Astrocyte (in vitro differentiated cells and primary cell): Measurements from ENCODE around the gene SEL1L. TPM values are rescaled to one million over a fixed set of nuclear protein-coding genes. Genes with fewer than 3 reads are reported as not detected.

Experiments
- DNase-seq: peaks from one replicate; pipeline ENCODE4 v3.0.0-alpha.2; 2010; ENCODE audit warnings: low read depth
- FAIRE-seq: peaks from 2 replicates; lab custom pipeline; 2011; peaks lifted over from hg19 to GRCh38; lab: Jason Lieb, UNC
- H2AFZ ChIP-seq: 2 replicates; pipeline ENCODE4 v1.6.0; 2012; ENCODE audit warnings: low read depth, low read length, inconsistent platforms
- H3K27ac ChIP-seq: 2 replicates; pipeline ENCODE4 v1.5.1; 2011; ENCODE audit warnings: low read depth, low read length, inconsistent platforms
- H3K27me3 ChIP-seq: 2 replicates; pipeline ENCODE4 v1.6.0; 2011; ENCODE audit warnings: low read length, inconsistent platforms; ENCODE audit not compliant: insufficient read depth
- H3K36me3 ChIP-seq: 2 replicates; pipeline ENCODE4 v1.5.1; 2011; ENCODE audit warnings: low read length, inconsistent platforms; ENCODE audit not compliant: insufficient read depth
- H3K4me1 ChIP-seq: 2 replicates; pipeline ENCODE4 v1.5.1; 2011; ENCODE audit warnings: low read length, inconsistent platforms; ENCODE audit not compliant: insufficient read depth
- H3K4me2 ChIP-seq: 2 replicates; pipeline ENCODE4 v1.6.0; 2012; ENCODE audit warnings: low read length, inconsistent platforms
- H3K4me3 ChIP-seq: 2 replicates; pipeline ENCODE4 v1.5.1; 2011; ENCODE audit warnings: low read depth, mild to moderate bottlenecking, low read length, inconsistent platforms; ENCODE audit not compliant: insufficient read depth
- H3K79me2 ChIP-seq: 2 replicates; pipeline ENCODE4 v1.6.0; 2012; ENCODE audit warnings: mild to moderate bottlenecking, low read length, inconsistent platforms; ENCODE audit not compliant: insufficient read depth
- H3K9ac ChIP-seq: 2 replicates; pipeline ENCODE4 v1.6.0; 2012; ENCODE audit warnings: mild to moderate bottlenecking, low read length, inconsistent platforms
- H3K9me3 ChIP-seq: 2 replicates; pipeline ENCODE4 v1.5.1; 2012; ENCODE audit warnings: low read depth, mild to moderate bottlenecking, low read length, inconsistent platforms; ENCODE audit not compliant: insufficient read depth
- H4K20me1 ChIP-seq: 2 replicates; pipeline ENCODE4 v1.6.0; 2012; ENCODE audit warnings: low read length, inconsistent platforms; ENCODE audit not compliant: insufficient read depth
- H3K27ac Mint-ChIP-seq: one replicate; pipeline ENCODE4 v1.8.0; 2021; ENCODE audit warnings: mild to moderate bottlenecking, mixed read lengths; ENCODE audit not compliant: unreplicated experiment
- H3K27me3 Mint-ChIP-seq: one replicate; pipeline ENCODE4 v1.8.0; 2021; ENCODE audit warnings: low read depth, mixed read lengths; ENCODE audit not compliant: unreplicated experiment
- H3K36me3 Mint-ChIP-seq: one replicate; pipeline ENCODE4 v1.8.0; 2021; ENCODE audit warnings: low read depth, mixed read lengths; ENCODE audit not compliant: unreplicated experiment
- H3K4me1 Mint-ChIP-seq: one replicate; pipeline ENCODE4 v1.8.0; 2021; ENCODE audit warnings: low read depth, mixed read lengths; ENCODE audit not compliant: unreplicated experiment
- H3K4me3 Mint-ChIP-seq: one replicate; pipeline ENCODE4 v1.8.0; 2021; ENCODE audit warnings: mild to moderate bottlenecking, moderate library complexity, mixed read lengths; ENCODE audit not compliant: unreplicated experiment
- H3K9me3 Mint-ChIP-seq: one replicate; pipeline ENCODE4 v1.8.0; 2021; ENCODE audit warnings: mild to moderate bottlenecking, mixed read lengths; ENCODE audit not compliant: unreplicated experiment
- CTCF ChIP-seq: IDR thresholded peaks from 2 replicates; pipeline ENCODE4 v1.5.1; 2011; ENCODE audit warnings: low read depth, mild to moderate bottlenecking, inconsistent platforms, low read length, moderate library complexity; ENCODE audit not compliant: insufficient read depth
- EZH2 ChIP-seq: IDR thresholded peaks from 2 replicates; pipeline ENCODE4 v1.6.1; 2012; ENCODE audit warnings: mild to moderate bottlenecking, low read length, inconsistent platforms; ENCODE audit not compliant: insufficient read depth
- total RNA-seq: library from RNA; stranded (reverse); gene quantifications from 2 replicates; pipeline ENCODE4 v1.2.1, GENCODE V29; 2021

SEL1L gene
- total RNA-seq, 1 donor from 2014 or later, result 108 TPM

DNA sequence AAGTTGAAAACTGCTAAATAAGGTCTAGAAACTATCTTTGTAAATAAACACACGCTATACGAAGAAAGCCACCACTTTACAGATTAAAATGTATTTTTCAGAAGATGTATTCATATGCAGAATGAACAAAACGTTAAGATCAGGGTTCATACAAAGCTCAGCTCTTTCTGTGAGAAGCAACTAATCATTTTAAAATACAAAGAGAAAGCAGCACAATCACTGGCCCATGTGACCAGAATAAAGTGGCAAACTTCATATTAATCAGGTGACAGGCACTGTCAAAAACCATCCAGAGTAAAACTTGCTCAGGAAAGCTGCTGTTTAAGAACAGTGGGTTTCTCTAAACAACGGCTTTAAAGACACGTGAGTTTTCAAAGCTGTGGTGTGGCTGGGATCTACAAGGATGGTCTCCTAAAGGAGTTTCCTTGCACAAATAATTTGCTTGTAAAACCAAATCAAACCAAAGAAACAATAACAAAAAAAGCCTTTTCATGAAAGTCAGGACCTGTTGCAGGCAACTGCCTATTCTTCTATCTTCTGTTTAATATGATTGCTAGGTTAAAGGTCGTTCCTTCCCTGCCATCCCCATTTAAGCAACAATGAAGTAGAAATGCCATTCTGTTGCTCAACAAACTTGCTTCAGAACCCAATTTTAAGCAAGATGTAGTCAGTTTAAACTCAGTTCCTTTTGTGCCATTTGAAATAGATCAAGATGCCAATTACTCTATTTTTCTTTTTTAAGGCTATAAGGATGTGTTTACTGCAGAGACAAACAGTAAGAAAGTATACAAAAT is 22.3 kb downstream of the SEL1L start:
- H4K20me1 ChIP-seq, result peaks cover 20% of the 10 kb centered on the region
- Mint-ChIP-seq H3K9me3 (no peaks in the 10 kb centered on the region), H3K27me3 (no peaks in the 10 kb centered on the region), H3K4me1 (peaks cover 6% of the 10 kb centered on the region), H3K36me3 (peaks cover 17% of the 10 kb centered on the region), H3K27ac (no peak overlapping the region), H3K4me3 (no peak overlapping the region)
- DNase-seq, result no peak
- FAIRE-seq, result no peak
- TF ChIP-seq EZH2 (no peak), CTCF (no peak)
- no peak overlapping the region for H3K9ac ChIP-seq
- no peaks in the 10 kb centered on the region for H3K36me3 ChIP-seq
- no peak overlapping the region for H2AFZ ChIP-seq
- no peaks in the 10 kb centered on the region for H3K79me2 ChIP-seq
- H3K4me1 ChIP-seq, result no peaks in the 10 kb centered on the region
- no peaks in the 10 kb centered on the region for H3K27me3 ChIP-seq
- H3K4me2 ChIP-seq, result no peak overlapping the region
- H3K9me3 ChIP-seq, result no peaks in the 10 kb centered on the region
- no peak overlapping the region for H3K4me3 ChIP-seq
- no peak overlapping the region for H3K27ac ChIP-seq

GRCh38 chr14:81509838-81510452 is 23.7 kb downstream of the SEL1L start:
- Mint-ChIP-seq H3K27me3 (no peaks in the 10 kb centered on the region), H3K4me1 (peaks cover 6% of the 10 kb centered on the region), H3K27ac (no peak overlapping the region), H3K4me3 (no peak overlapping the region), H3K9me3 (no peaks in the 10 kb centered on the region), H3K36me3 (peaks cover 17% of the 10 kb centered on the region)
- H3K9ac ChIP-seq, result no peak overlapping the region
- peaks cover 4% of the 10 kb centered on the region for H3K36me3 ChIP-seq
- no peak overlapping the region for H2AFZ ChIP-seq
- no peaks in the 10 kb centered on the region for H3K9me3 ChIP-seq
- H4K20me1 ChIP-seq, result peaks cover 20% of the 10 kb centered on the region
- H3K27me3 ChIP-seq, result no peaks in the 10 kb centered on the region
- H3K27ac ChIP-seq, result no peak overlapping the region
- H3K4me1 ChIP-seq, result no peaks in the 10 kb centered on the region
- no peak overlapping the region for H3K4me2 ChIP-seq
- FAIRE-seq (no peak), DNase-seq (no peak)
- no peak overlapping the region for H3K4me3 ChIP-seq
- H3K79me2 ChIP-seq, result no peaks in the 10 kb centered on the region
- TF ChIP-seq EZH2, result no peak
- TF ChIP-seq CTCF, result no peak

- no peak for DNase-seq
- Histone ChIP-seq H3K9me3 (no peaks in the 10 kb centered on the region), H3K36me3 (peaks cover 4% of the 10 kb centered on the region), H3K4me3 (no peak overlapping the region), H3K9ac (no peak overlapping the region), H3K27me3 (no peaks in the 10 kb centered on the region), H3K27ac (no peak overlapping the region), H3K79me2 (no peaks in the 10 kb centered on the region), H2AFZ (no peak overlapping the region), H3K4me2 (no peak overlapping the region), H4K20me1 (peaks cover 20% of the 10 kb centered on the region), H3K4me1 (no peaks in the 10 kb centered on the region)
- Mint-ChIP-seq H3K4me3 (no peak overlapping the region), H3K4me1 (peaks cover 6% of the 10 kb centered on the region), H3K36me3 (peaks cover 15% of the 10 kb centered on the region), H3K27me3 (no peaks in the 10 kb centered on the region), H3K27ac (no peak overlapping the region), H3K9me3 (no peaks in the 10 kb centered on the region)
- TF ChIP-seq EZH2 (no peak), CTCF (no peak)
- no peak for FAIRE-seq
Measured at GRCh38 chr14:81509321-81509720, 24.3 kb downstream of the SEL1L start.
